Activated naive CD8-positive, alpha-beta T cell treated with anti-CD3 and anti-CD28 coated beads for 36 hours (primary cell): ENCODE measurements around the gene KCTD16. TPM values are rescaled to one million over a fixed set of nuclear protein-coding genes. Genes with fewer than 3 reads are reported as not detected.

Experiments
- DNase-seq: peaks from one replicate; pipeline ENCODE4 v3.0.0; 2021
- H3K27ac Mint-ChIP-seq: one replicate; pipeline ENCODE4 v1.8.0; 2022; ENCODE audit warnings: mild to moderate bottlenecking, moderate library complexity, mixed read lengths
- H3K27me3 Mint-ChIP-seq: one replicate; pipeline ENCODE4 v1.8.0; 2022; ENCODE audit warnings: mild to moderate bottlenecking, mixed read lengths
- H3K36me3 Mint-ChIP-seq: one replicate; pipeline ENCODE4 v1.8.0; 2021; ENCODE audit warnings: mild to moderate bottlenecking, mixed read lengths
- H3K4me1 Mint-ChIP-seq: one replicate; pipeline ENCODE4 v1.8.0; 2021; ENCODE audit warnings: mixed read lengths
- H3K4me3 Mint-ChIP-seq: one replicate; pipeline ENCODE4 v1.8.0; 2022; ENCODE audit warnings: mild to moderate bottlenecking, moderate library complexity, mixed read lengths
- H3K9me3 Mint-ChIP-seq: one replicate; pipeline ENCODE4 v1.8.0; 2022; ENCODE audit warnings: mixed read lengths
- total RNA-seq, 2 experiments: library from RNA; stranded (reverse); gene quantifications; one replicate each; pipeline ENCODE4 v1.2.3, GENCODE V29; 2021

Gene KCTD16
- total RNA-seq, 2 experiments from 2014 or later = 0.16 to 0.31 TPM

- no peak overlapping the region for H3K4me3 Mint-ChIP-seq
- no peaks in the 10 kb centered on the region for H3K36me3 Mint-ChIP-seq
- H3K27ac Mint-ChIP-seq = no peak overlapping the region
- H3K9me3 Mint-ChIP-seq = no peaks in the 10 kb centered on the region
- no peaks in the 10 kb centered on the region for H3K4me1 Mint-ChIP-seq
- H3K27me3 Mint-ChIP-seq = peaks cover 39% of the 10 kb centered on the region
- no peak for DNase-seq
These were observed 38.7 kb downstream of the KCTD16 start for GRCh38 chr5:144209361-144209760.

- Mint-ChIP-seq H3K27ac (no peak overlapping the region), H3K4me1 (no peaks in the 10 kb centered on the region), H3K4me3 (no peak overlapping the region), H3K9me3 (no peaks in the 10 kb centered on the region), H3K36me3 (no peaks in the 10 kb centered on the region), H3K27me3 (peaks cover 28% of the 10 kb centered on the region)
- DNase-seq = no peak
These were observed 40.0 kb downstream of the KCTD16 start for GRCh38 chr5:144210655-144211054.

DNA sequence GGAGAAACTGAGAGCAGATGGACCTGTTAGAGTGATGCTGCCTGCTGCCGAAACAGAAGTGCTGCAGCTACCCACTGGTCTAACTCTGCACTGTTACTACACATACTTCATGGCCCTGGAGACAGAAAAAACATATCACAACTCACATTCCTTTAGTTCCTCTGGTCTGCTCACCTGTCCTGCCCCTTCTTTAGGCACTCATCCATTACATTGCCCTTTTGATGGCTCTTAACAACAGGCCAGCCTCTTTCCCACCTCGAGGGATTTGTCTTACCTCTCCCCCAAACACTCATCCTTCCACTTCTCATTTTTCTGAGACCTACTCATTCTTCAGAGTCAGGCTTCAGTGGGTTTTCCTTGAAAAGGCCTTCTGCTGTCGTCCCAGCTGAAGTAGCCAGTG is 49.2 kb downstream of the KCTD16 start:
- no peak for DNase-seq
- H3K36me3 Mint-ChIP-seq = no peaks in the 10 kb centered on the region
- no peak overlapping the region for H3K4me3 Mint-ChIP-seq
- no peaks in the 10 kb centered on the region for H3K4me1 Mint-ChIP-seq
- peaks cover 4% of the 10 kb centered on the region for H3K27me3 Mint-ChIP-seq
- no peaks in the 10 kb centered on the region for H3K9me3 Mint-ChIP-seq
- no peak overlapping the region for H3K27ac Mint-ChIP-seq

DNA sequence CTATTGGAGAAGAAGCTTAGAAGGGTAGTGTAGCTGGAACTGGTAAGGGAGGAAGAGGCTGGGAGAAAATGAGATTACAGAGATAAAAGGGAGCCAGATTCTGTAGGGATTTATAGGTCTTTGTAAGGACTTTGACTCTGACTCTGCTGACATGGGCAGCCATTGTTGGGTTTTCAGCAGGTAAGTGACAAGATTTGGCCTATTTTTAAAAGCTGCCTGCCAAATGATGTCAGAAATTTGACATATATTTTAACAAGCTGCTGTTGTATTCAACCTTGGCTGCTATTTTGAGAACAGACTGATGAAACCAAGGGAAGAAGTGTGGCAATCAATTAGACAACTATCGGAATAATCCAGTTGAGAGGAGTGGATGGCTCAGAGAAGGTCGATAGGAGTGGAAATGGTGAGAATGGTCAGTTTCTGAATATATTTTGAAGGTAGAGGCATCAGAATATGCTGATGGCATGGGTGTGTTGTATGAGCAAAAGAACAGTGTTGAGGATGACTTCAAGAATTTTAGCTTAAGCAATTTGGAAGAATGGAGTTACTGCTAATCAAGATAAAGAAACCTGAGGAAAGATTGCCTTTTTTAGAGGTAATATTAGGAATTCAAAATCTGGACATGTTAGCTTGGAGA is 56.8 kb downstream of the KCTD16 start:
- no peaks in the 10 kb centered on the region for H3K36me3 Mint-ChIP-seq
- no peaks in the 10 kb centered on the region for H3K9me3 Mint-ChIP-seq
- H3K27me3 Mint-ChIP-seq = no peaks in the 10 kb centered on the region
- H3K27ac Mint-ChIP-seq = no peak overlapping the region
- H3K4me3 Mint-ChIP-seq = no peak overlapping the region
- H3K4me1 Mint-ChIP-seq = no peaks in the 10 kb centered on the region
- no peak for DNase-seq

- H3K27me3 Mint-ChIP-seq = peaks cover 11% of the 10 kb centered on the region
- H3K4me1 Mint-ChIP-seq = no peaks in the 10 kb centered on the region
- H3K4me3 Mint-ChIP-seq = no peak overlapping the region
- H3K27ac Mint-ChIP-seq = no peak overlapping the region
- no peaks in the 10 kb centered on the region for H3K36me3 Mint-ChIP-seq
- no peaks in the 10 kb centered on the region for H3K9me3 Mint-ChIP-seq
- no peak for DNase-seq
These were observed 60.1 kb downstream of the KCTD16 start for GRCh38 chr5:144230806-144231205.

DNA sequence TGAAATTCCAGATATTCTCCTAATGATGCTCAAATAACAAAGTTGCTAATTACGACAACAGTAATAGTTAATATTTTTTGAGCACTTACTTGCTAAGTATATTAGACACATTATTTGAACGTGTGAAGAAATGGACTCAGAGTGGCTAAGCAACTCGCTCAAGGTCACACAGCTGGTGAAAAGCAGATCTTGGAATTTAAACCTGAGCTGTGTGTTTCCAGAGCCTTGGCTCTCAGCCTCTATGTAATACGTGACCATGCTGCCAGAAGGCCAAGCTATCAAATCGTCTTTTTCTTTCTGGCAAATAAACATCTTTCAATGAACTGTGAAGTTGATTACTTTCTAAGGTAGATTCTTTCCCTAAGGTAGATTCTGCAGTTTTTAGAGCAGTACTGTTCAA is 61.6 kb downstream of the KCTD16 start:
- Mint-ChIP-seq H3K4me1 (no peaks in the 10 kb centered on the region), H3K27me3 (peaks cover 13% of the 10 kb centered on the region), H3K27ac (no peak overlapping the region), H3K4me3 (no peak overlapping the region), H3K9me3 (no peaks in the 10 kb centered on the region), H3K36me3 (no peaks in the 10 kb centered on the region)
- DNase-seq = no peak

DNA sequence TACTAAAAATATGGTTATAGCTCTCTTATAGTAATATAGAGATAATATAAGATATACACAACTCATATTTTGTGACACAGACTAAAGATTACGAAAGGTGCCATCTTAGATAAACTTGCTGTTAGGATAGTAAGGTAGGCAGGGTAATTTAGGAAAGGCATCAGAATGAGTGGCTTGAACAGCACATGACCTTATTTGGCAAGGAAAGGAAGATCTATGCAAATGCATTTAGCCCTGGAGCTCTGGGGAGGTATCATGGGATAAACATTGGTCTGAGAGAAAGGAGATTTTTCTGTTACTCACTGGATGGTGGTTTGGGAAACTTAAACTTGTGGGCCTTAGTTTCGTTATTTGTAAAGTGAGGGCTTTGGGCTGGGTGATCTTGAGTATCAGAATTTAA is 65.8 kb downstream of the KCTD16 start:
- H3K27me3 Mint-ChIP-seq = peaks cover 23% of the 10 kb centered on the region
- H3K4me1 Mint-ChIP-seq = no peaks in the 10 kb centered on the region
- H3K9me3 Mint-ChIP-seq = no peaks in the 10 kb centered on the region

DNA sequence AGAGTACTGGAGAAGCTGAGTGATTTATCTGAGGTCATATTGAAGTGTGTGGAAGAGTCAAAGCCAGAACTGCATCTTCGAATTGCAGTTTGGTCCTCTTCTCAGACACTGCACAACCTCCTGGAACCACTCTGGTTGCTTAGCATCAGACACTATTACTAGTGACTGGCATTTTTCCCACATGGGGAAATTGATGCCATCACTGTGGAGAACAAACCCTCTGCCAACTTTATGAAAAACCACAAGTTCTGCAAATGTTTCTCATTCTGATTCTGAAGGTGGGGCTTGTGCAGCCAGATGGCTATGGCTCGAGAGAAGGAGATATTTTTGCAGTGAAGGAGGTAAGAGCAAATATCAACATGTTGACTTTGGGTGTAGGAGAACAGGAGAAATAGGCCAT is 67.2 kb downstream of the KCTD16 start:
- Mint-ChIP-seq H3K36me3 (no peaks in the 10 kb centered on the region), H3K4me3 (no peak overlapping the region), H3K27ac (no peak overlapping the region), H3K27me3 (peaks cover 27% of the 10 kb centered on the region), H3K9me3 (no peaks in the 10 kb centered on the region), H3K4me1 (no peaks in the 10 kb centered on the region)
- DNase-seq = no peak

More for the DNA sequence above, 65.8 kb downstream of the KCTD16 start:
- no peak overlapping the region for H3K27ac Mint-ChIP-seq
- DNase-seq = no peak
- no peak overlapping the region for H3K4me3 Mint-ChIP-seq
- H3K36me3 Mint-ChIP-seq = no peaks in the 10 kb centered on the region

DNA sequence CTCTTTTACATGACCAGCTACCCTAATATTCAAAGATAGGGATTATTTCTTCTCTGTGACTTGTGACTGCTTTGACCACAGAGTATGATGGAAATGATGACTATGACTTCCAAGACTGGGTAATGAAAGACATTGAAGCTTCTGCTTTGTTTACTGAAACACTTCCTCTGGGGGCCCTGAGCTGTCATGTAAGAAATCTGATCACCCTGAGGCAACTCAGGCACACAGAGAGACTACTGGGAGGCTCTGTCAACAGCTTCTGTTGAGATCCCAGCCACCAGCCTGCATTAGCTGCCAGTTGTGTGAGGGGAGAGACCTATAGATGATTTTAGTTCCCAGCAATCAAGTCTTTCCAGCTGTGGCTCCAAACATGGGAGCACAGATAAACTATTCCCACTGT is 76.5 kb downstream of the KCTD16 start:
- no peaks in the 10 kb centered on the region for H3K4me1 Mint-ChIP-seq
- H3K27ac Mint-ChIP-seq = no peak overlapping the region
- no peaks in the 10 kb centered on the region for H3K36me3 Mint-ChIP-seq
- DNase-seq = no peak
- H3K4me3 Mint-ChIP-seq = no peak overlapping the region
- H3K27me3 Mint-ChIP-seq = peaks cover 29% of the 10 kb centered on the region
- no peaks in the 10 kb centered on the region for H3K9me3 Mint-ChIP-seq

DNA sequence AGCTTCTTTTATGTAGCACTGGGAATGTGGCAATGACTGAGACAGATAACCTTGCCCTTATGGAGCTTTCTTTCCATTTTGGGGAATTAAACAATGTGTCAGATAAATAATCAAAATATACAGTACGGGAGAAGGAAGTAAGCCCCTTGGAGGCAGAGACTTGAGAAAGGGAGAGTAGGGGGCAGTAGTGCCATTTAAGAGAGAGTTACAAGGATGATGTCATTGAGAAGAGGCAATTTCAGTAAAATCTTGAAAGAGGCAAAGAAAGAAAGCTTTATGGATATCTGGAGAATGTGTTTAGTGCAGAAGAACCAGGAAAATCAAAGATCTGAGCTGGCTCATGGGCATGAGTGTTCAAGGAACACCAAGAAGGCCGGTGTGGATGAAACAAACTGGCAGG is 77.3 kb downstream of the KCTD16 start:
- peaks cover 23% of the 10 kb centered on the region for H3K27me3 Mint-ChIP-seq
- no peaks in the 10 kb centered on the region for H3K9me3 Mint-ChIP-seq
- DNase-seq = no peak
- no peak overlapping the region for H3K27ac Mint-ChIP-seq
- H3K36me3 Mint-ChIP-seq = no peaks in the 10 kb centered on the region
- no peaks in the 10 kb centered on the region for H3K4me1 Mint-ChIP-seq
- H3K4me3 Mint-ChIP-seq = no peak overlapping the region

GRCh38 chr5:144249755-144250464 is 79.2 kb downstream of the KCTD16 start:
- no peak overlapping the region for H3K27ac Mint-ChIP-seq
- no peak overlapping the region for H3K4me3 Mint-ChIP-seq
- no peak for DNase-seq
- H3K4me1 Mint-ChIP-seq = no peaks in the 10 kb centered on the region
- no peaks in the 10 kb centered on the region for H3K9me3 Mint-ChIP-seq
- peaks cover 24% of the 10 kb centered on the region for H3K27me3 Mint-ChIP-seq
- no peaks in the 10 kb centered on the region for H3K36me3 Mint-ChIP-seq

DNA sequence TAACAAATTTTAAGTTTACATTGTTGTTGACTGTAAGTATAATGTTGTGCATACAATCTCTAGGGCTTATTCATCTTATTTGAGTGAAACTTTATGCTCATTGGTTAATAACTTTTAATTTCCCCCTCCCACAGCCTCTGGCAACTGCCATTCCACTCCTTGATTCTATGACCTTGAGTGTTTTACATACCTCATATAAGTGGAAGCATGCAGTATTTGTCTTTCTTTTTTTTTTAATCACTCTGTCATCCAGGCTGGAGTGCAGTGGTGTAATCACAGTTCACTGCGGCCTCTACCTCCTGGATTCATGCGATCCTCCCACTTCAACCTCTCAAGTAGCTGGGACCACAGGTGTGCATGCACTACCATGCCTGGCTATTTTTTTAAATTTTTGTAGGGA is 83.9 kb downstream of the KCTD16 start:
- no peaks in the 10 kb centered on the region for H3K36me3 Mint-ChIP-seq
- no peak for DNase-seq
- no peaks in the 10 kb centered on the region for H3K4me1 Mint-ChIP-seq
- H3K4me3 Mint-ChIP-seq = no peak overlapping the region
- H3K27ac Mint-ChIP-seq = no peak overlapping the region
- peaks cover 16% of the 10 kb centered on the region for H3K27me3 Mint-ChIP-seq
- no peaks in the 10 kb centered on the region for H3K9me3 Mint-ChIP-seq

GRCh38 chr5:144260121-144260520 is 89.4 kb downstream of the KCTD16 start:
- no peak for DNase-seq
- H3K27ac Mint-ChIP-seq = no peak overlapping the region
- peaks cover 14% of the 10 kb centered on the region for H3K27me3 Mint-ChIP-seq
- no peaks in the 10 kb centered on the region for H3K9me3 Mint-ChIP-seq
- H3K36me3 Mint-ChIP-seq = no peaks in the 10 kb centered on the region
- H3K4me1 Mint-ChIP-seq = no peaks in the 10 kb centered on the region
- H3K4me3 Mint-ChIP-seq = no peak overlapping the region

DNA sequence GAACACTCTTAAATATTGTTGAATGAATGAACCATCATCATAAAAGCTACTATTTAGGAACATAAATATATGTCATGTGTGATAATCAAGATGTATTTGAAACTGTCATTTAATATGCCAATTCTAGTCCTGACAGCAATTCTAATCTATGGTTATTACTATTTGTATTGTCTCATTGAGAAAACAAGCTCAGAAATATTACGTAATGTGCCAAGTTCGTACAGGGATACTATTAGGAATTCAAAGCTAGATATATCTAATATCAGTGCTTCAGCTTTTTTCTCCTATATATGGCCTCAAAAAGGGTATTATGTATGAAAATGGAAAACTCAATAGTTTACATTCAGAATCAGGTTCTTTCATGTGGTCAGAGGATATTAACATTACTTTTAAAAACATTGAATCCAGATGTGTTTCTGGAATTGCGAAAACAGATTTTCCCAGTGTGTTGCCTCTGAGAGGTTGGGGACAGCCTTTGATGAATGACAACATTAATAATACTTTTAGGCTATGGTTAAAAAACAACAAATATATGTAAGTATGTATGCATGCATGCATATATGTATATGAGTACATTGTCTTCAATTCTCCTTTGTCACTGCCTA is 95.1 kb downstream of the KCTD16 start:
- DNase-seq = no peak
- Mint-ChIP-seq H3K4me1 (no peaks in the 10 kb centered on the region), H3K4me3 (no peak overlapping the region), H3K27ac (no peak overlapping the region), H3K9me3 (no peaks in the 10 kb centered on the region), H3K36me3 (no peaks in the 10 kb centered on the region), H3K27me3 (peaks cover 27% of the 10 kb centered on the region)

DNA sequence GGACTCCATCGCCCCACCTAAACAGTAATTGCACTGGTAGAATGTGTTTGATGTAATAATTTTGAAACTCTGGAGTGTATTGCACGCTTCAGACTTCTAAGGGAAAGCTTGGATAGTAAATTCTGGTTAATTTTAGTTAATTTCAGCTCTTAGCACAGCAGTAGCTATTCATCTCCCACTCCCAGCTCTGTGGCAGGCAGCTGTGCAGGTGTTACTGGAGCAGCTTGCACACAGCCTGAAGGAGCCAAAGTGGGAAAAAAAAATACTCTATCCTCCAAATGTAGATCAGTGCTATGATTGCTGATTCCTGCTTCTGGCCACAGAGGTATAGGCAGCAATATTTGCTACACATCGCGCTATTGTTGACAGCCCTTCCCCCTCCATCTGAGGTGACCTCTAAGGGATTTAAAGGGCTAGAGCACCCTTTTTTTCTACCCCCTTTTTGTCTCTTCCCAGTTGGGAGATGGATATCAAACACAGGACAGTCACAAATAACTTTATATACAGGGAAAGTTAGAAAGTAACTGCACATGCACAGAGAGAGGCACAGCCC is 97.4 kb downstream of the KCTD16 start:
- no peaks in the 10 kb centered on the region for H3K4me1 Mint-ChIP-seq
- H3K27me3 Mint-ChIP-seq = peaks cover 23% of the 10 kb centered on the region

More for the DNA sequence above, 97.4 kb downstream of the KCTD16 start:
- Mint-ChIP-seq H3K36me3 (no peaks in the 10 kb centered on the region), H3K27ac (no peak overlapping the region), H3K9me3 (peaks cover 2% of the 10 kb centered on the region), H3K4me3 (no peak overlapping the region)
- DNase-seq = no peak
